ENCODE data around the gene NFKBIE.
"Not testable (repeated sequence)": the region's sequence is repeated elsewhere in the genome, so short reads cannot be mapped to it uniquely, and the experiment has no call there.

The NFKBIE gene

GRCh38 chr6:44238687-44239350 is 26.5 kb downstream of the NFKBIE start:
- DNase-seq = no peak

DNA sequence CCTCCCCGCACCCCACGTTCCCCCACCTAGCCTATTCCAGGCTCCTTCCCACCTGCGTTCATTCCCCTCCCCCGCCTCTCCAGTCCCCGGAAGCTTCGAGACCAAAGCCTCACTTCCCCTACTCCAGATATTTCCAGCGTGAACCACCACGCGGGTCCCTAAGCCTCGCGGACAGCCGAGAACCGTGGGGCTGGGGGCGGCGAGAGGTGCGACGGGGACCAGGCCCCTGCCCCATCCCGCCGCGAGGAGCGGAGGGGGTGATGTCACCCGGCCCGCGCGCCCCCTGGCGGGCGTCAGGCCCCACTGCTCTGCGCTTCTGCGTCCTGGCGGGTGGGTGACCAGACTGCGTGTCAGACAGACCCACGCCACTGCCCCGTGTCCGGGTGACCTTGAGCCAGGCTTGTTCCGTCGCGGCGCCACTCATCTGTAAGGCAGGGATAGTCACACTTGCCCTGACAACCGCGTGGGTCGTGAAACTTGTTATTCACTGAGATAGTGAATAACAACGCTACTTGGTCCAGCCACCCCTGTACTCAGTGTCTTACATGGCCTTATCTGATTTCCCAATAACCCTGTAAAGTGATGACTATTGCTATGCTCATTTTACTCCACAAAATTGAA is 27.4 kb downstream of the NFKBIE start:
- DNase-seq = no peak

GRCh38 chr6:44237021-44237812 is 28.1 kb downstream of the NFKBIE start:
- peak; percentile 93 for DNase-seq

DNA sequence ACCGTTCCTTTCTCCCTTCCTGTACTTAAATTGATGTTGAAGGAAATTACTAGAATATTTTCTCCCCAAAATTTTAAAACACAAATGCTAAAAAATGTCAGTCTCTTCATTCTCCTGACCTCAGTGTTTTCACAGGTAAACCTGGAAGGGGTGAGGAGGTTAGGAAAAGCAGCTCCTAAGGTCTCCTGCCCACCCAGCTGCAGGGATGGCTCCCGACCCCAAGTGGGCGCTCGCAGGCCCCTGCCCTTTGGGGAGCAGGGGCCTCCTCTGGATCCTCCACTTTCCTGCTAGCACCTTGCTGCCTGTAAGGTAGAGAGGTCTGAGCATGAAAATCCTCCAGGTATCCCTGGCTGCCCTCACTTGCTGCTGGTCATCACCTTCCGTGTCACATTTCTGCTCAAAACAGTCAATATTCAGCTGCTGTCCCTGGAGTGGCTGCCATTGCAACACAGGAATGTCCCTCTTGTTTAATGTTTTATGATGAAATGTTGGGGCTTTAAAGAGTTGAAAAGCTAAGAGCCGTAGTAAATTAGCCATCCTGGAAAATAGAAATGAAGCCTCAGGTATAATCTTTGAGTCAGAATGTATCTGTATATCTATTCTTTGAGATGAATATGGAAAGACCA is 29.3 kb downstream of the NFKBIE start:
- no peak for DNase-seq

- DNase-seq = no peak
Observed at GRCh38 chr6:44235269-44235668, 30.1 kb downstream of the NFKBIE start.

DNA sequence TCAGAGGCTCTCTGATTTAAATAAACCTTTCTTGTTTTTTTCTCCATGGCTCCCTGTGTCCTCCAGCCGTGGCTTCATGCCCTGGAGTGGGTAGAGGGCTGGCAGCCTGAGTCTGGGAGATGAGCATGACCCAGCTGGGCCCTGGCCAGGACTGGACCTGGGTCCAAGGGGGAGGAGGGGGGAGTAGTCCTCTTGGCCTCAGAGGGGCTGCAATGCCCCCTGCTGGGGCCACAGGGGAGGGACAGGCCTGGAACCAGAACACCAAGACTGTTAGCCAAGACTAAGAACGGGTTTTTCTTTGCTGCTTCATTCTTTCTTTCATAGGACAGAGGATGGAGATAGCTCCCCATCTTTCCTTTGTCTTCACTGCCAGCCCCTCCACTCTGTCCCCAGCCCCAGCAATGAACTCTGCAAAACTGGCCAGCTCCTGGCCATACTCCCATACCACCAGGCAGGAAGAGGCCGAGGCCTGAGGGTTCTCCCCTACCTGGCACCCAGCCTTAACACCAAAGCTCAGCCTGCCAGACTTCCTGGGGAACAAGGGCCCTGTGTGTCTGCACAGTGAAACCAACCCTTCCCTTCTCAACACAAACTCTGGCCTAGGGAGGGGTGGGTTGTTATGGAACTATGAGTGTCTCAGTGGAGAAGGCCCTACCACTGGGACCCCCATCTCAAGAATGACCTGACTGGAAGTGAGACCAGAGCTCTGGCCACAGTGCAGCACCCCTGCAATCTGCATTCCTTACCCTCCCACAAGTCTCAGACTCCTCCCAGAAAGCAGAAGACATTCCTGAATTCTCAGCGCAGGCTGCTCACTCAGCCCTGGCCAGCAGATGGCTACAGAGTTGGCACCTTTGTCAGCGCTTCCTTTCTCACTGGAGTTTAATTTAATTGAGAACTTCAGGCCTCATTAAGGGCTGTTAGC is 31.0 kb downstream of the NFKBIE start:
- no peak for DNase-seq

DNA sequence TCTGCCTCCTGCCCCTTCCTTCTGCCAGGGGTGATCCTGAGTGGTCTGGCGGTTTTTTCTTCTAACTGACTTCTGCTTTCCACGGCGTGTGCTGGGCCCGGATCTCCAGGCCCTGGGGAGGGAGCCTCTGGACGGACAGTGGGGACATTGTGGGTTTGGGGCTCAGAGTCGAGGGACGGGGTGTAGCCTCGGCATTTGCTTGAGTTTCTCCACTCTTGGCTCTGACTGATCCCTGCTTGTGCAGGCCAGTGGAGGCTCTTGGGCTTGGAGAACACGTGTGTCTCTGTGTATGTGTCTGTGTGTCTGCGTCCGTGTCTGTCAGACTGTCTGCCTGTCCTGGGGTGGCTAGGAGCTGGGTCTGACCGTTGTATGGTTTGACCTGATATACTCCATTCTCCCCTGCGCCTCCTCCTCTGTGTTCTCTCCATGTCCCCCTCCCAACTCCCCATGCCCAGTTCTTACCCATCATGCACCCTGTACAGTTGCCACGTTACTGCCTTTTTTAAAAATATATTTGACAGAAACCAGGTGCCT is 31.7 kb downstream of the NFKBIE start:
- no peak for DNase-seq

GRCh38 chr6:44232676-44233566 is 32.4 kb downstream of the NFKBIE start:
- no peak for DNase-seq

DNA sequence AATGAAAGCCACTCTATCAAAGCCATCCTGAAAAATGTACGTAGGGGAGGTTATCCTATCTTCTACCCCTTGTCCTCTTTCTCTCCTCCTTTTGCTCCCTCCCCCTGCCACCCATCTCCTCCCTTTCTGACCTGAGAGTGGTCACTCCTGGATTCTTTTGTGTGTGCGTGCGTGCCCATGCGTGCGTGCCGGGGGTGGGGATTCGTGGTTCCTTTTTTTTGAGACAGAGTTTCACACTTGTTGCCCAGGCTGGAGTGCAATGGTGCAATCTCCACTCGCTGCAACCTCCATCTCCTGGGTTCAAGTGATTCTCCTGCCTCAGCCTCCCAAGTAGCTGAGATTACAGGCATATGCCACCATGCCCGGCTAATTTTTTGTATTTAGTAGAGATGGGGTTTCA is 33.9 kb downstream of the NFKBIE start:
- not testable (repeated sequence) for DNase-seq

DNA sequence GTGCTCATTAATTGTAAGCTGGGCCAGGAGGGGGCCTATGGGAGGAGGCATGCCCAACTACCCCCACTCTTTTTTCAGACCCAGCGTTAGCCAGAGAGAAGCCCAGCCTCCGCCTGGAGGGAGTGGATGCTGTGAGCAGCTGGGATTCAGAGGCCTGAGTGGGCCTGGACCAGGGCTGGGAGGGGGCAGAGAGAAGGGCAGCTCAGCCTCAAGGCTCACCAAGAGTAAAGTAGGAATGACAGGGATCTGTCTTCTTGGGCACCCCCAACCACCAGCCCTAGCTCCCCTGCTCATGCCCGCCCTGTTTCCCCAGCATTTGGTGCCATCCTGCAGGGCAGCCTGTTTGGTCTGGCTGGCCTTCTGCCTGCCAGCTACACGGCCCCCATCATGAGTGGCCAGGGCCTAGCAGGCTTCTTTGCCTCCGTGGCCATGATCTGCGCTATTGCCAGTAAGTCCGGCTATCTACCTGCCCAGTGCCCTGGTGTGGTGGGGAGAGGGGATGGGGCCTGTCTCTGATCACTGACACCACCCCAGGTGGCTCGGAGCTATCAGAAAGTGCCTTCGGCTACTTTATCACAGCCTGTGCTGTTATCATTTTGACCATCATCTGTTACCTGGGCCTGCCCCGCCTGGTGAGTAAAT is 35.2 kb downstream of the NFKBIE start:
- no peak for DNase-seq

DNA sequence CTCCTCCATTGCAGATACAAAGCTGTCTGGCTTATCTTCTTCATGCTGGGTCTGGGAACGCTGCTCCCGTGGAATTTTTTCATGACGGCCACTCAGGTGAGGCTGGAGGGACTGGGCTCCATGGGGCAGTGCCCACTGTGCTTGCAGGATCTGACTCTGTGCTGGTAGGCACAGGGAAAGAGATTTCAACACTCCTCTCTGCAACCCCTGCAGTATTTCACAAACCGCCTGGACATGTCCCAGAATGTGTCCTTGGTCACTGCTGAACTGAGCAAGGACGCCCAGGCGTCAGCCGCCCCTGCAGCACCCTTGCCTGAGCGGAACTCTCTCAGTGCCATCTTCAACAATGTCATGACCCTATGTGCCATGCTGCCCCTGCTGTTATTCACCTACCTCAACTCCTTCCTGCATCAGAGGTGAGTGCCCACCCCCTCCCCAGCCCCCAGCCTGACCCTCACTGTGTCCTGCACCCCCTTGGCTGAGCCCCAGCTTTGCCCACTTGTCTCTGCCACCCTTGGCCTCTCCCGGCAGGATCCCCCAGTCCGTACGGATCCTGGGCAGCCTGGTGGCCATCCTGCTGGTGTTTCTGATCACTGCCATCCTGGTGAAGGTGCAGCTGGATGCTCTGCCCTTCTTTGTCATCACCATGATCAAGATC is 35.8 kb downstream of the NFKBIE start:
- DNase-seq = no peak

DNA sequence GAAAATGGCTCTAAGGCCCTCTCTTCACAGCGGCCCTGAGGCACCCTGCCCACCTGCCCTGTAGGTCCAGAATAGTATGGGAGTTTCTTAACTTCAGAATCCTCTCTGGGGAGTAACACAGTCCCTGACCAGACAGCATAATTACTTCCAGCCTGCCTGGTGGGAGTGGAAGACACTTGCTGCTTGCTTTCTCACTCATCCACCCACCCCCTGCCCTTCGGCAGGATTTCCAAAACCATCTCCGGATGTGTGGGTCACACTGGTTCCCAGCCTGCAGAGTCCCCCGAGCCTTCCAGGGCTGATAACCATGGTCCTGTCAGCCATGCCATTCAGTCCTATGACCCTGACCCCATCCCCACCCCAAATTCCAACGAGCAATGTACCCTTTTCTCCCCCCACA is 36.5 kb downstream of the NFKBIE start:
- DNase-seq = no peak

GRCh38 chr6:44228433-44228832 is 36.9 kb downstream of the NFKBIE start:
- no peak for DNase-seq

GRCh38 chr6:44228031-44228430 is 37.3 kb downstream of the NFKBIE start:
- no peak for DNase-seq

GRCh38 chr6:44227148-44227793 is 38.1 kb downstream of the NFKBIE start:
- no peak for DNase-seq

GRCh38 chr6:44226368-44227147 is 38.8 kb downstream of the NFKBIE start:
- no peak for DNase-seq

GRCh38 chr6:44225579-44226325 is 39.6 kb downstream of the NFKBIE start:
- DNase-seq = no peak

DNA sequence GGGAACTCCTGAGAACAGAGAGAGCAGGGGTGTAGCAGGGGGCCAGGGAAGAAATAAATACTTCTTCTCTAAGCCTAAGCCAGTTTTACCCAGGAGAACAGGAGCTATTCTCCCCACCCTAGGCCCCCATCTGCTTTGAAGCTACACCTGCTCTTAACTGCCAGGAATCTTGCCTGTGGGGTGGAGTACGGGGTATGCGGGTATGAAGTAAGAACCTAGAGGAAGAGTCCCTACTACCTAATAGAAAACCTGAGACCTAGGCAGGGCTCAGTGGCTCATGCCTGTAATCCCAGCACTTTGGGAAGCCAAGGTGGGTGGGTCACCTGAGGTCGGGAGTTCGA is 40.4 kb downstream of the NFKBIE start:
- no peak for DNase-seq

All from DMS 273 treated with DMSO at 0.1 percent for 48 hours (cell line).